K562 (cell line): ENCODE measurements around the gene NAV2.

ENCODE experiments used
- CHD2 ChIP-seq: IDR thresholded peaks from 2 replicates; pipeline ENCODE4 v1.6.1; 2011; ENCODE audit warnings: low read depth, low read length
- POLR2AphosphoS2 ChIP-seq: IDR thresholded peaks from 2 replicates; pipeline ENCODE4 v1.6.1; 2012; ENCODE audit warnings: low read length, improper control_type of control experiment
- TCF7 ChIP-seq: sonication (generic); IDR thresholded peaks from 2 replicates; pipeline ENCODE4 v1.6.1; 2016; ENCODE audit warnings: antibody characterized with exemption, borderline replicate concordance
- ZNF354B ChIP-seq: fragments of 250-450 bp; sonication (Bioruptor Pico); IDR thresholded peaks from 2 replicates; pipeline ENCODE4 v1.4.0; 2020
- ZSCAN32 ChIP-seq: fragments of 450-650 bp; formaldehyde crosslinking; IDR thresholded peaks from 2 replicates; pipeline ENCODE4 v1.4.0; 2020; ENCODE audit warnings: mild to moderate bottlenecking, moderate library complexity
- TF ChIP-seq, protein P1 (sequence below): fragments of 150-350 bp; conservative IDR thresholded peaks from 2 replicates; pipeline ENCODE4 v1.6.1; 2014; ENCODE audit warnings: low read length

DNA sequence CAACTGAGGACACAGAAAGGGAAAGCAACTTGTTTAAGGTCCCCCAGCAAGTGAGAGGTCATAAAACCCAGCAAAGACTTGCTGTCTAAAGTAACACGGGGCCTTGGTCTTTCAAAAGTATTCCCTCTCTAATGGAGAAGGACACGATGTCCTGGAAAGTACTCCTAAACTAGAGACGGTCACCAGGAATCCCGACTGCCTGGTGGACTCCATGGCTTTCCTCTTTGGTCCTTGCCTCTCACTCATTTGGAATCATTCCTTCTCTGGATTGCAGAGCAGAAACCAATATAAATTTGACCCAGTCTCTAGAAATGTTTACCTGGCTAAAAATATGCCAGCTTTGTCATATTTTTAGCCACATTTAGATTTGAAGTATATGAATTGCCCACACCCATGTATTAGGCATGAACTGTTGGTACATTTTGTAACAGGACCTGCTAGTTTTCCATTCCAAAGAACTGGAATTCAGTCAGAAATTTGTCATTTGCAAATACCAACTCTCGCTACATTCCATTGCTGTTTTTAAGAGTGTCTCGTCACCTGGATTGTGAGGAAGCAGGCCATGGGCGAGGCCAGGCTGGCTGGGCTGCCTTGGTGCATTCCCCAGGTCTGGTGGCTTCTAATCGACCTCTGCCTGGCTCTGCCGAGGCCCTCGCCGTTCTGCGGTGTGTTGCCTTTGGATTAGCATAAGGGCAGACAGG lies 12.9 kb downstream of the NAV2 start:
- no peak for TF ChIP-seq ZNF354B (CRISPR knock-in tag)
- TF ChIP-seq TCF7: no peak
- TF ChIP-seq, protein P1, sequence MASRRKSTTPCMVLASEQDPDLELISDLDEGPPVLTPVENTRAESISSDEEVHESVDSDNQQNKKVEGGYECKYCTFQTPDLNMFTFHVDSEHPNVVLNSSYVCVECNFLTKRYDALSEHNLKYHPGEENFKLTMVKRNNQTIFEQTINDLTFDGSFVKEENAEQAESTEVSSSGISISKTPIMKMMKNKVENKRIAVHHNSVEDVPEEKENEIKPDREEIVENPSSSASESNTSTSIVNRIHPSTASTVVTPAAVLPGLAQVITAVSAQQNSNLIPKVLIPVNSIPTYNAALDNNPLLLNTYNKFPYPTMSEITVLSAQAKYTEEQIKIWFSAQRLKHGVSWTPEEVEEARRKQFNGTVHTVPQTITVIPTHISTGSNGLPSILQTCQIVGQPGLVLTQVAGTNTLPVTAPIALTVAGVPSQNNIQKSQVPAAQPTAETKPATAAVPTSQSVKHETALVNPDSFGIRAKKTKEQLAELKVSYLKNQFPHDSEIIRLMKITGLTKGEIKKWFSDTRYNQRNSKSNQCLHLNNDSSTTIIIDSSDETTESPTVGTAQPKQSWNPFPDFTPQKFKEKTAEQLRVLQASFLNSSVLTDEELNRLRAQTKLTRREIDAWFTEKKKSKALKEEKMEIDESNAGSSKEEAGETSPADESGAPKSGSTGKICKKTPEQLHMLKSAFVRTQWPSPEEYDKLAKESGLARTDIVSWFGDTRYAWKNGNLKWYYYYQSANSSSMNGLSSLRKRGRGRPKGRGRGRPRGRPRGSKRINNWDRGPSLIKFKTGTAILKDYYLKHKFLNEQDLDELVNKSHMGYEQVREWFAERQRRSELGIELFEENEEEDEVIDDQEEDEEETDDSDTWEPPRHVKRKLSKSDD: no peak
- no peak for TF ChIP-seq ZSCAN32 (CRISPR knock-in tag)
- no peak for TF ChIP-seq CHD2
- no peak for TF ChIP-seq POLR2AphosphoS2
